A549 (cell line): ENCODE data around the gene CEMIP2.

Source experiments
- CEBPB ChIP-seq, 2 experiments: fragments of >200 bp in 1 of 2; sonication (Bioruptor Twin) in 1 of 2; formaldehyde crosslinking in 1 of 2; IDR thresholded peaks; 2 replicates each; pipeline ENCODE4 v1.6.1; 2012 to 2016
- CTCF ChIP-seq: fragments of >200 bp; sonication (Bioruptor Twin); formaldehyde crosslinking; IDR thresholded peaks from 3 replicates; pipeline ENCODE4 v1.5.1; 2016
- POLR2A ChIP-seq: IDR thresholded peaks from 2 replicates; pipeline ENCODE4 v1.6.1; 2012; ENCODE audit warnings: mild to moderate bottlenecking, low read length
- RNF2 ChIP-seq: fragments of 200-600 bp; sonication (generic); IDR thresholded peaks from 2 replicates; pipeline ENCODE4 v1.6.1; 2016; ENCODE audit warnings: low read depth, mild to moderate bottlenecking, antibody characterized with exemption, moderate library complexity, borderline replicate concordance
- USF2 ChIP-seq: fragments of 450-650 bp; IDR thresholded peaks from 2 replicates; pipeline ENCODE4 v1.6.1; 2014; ENCODE audit warnings: antibody characterized with exemption

GRCh38 chr9:71816916-71817451, 48.7 kb upstream of the CEMIP2 start:
- TF ChIP-seq CTCF = no peak
- TF ChIP-seq RNF2 = no peak
- TF ChIP-seq USF2 = no peak
- no peak for TF ChIP-seq CEBPB (IDR thresholded peaks at IDR 0.05)
- no peak for TF ChIP-seq POLR2A
